Activated naive CD4-positive, alpha-beta T cell treated with anti-CD3 and anti-CD28 coated beads for 36 hours (primary cell): ENCODE measurements around the gene GNL3L. TPM values are rescaled to one million over a fixed set of nuclear protein-coding genes. Genes with fewer than 3 reads are reported as not detected.
"Not testable (repeated sequence)": the region's sequence is repeated elsewhere in the genome, so short reads cannot be mapped to it uniquely, and the experiment has no call there.

Experiments used
- CTCF ChIA-PET: fragments of 350-600 bp; sonication (Branson Sonifier 250); formaldehyde crosslinking; loops from one replicate; lab custom pipeline; 2021; ENCODE audit warnings: antibody characterized with exemption; lab: Charles Lee
- DNase-seq: peaks from one replicate; pipeline ENCODE4 v3.0.0-alpha.2; 2020
- H3K27ac Mint-ChIP-seq: one replicate; pipeline ENCODE4 v1.8.0; 2021; ENCODE audit warnings: mild to moderate bottlenecking, mixed read lengths
- H3K27me3 Mint-ChIP-seq: one replicate; pipeline ENCODE4 v1.8.0; 2021; ENCODE audit warnings: low read depth, mixed read lengths
- H3K36me3 Mint-ChIP-seq: one replicate; pipeline ENCODE4 v1.8.0; 2021; ENCODE audit warnings: low read depth, mixed read lengths
- H3K4me1 Mint-ChIP-seq: one replicate; pipeline ENCODE4 v1.8.0; 2021; ENCODE audit warnings: low read depth, mixed read lengths
- H3K4me3 Mint-ChIP-seq: one replicate; pipeline ENCODE4 v1.8.0; 2021; ENCODE audit warnings: mild to moderate bottlenecking, moderate library complexity, mixed read lengths
- H3K9me3 Mint-ChIP-seq: one replicate; pipeline ENCODE4 v1.8.0; 2021; ENCODE audit warnings: mixed read lengths
- intact Hi-C: fragments of 100-400 bp; cut with micrococcal nuclease; formaldehyde crosslinking; loops from one replicate; pipeline ENCODE4 v1.15.1; 2023
- total RNA-seq, 2 experiments: library from RNA; stranded (reverse); gene quantifications; one replicate each; pipeline ENCODE4 v1.2.3, GENCODE V29; 2021

GNL3L gene
- total RNA-seq, 2 experiments from 2014 or later, result 47.6 to 47.9 TPM

GRCh38 chrX:54496936-54497335 is 33.1 kb upstream of the GNL3L start:
- H3K4me3 Mint-ChIP-seq, result peak overlapping the region; percentile 60
- no peak overlapping the region for H3K27ac Mint-ChIP-seq
- H3K36me3 Mint-ChIP-seq, result no peaks in the 10 kb centered on the region
- peaks cover 1% of the 10 kb centered on the region for H3K4me1 Mint-ChIP-seq
- peaks cover 17% of the 10 kb centered on the region for H3K27me3 Mint-ChIP-seq
- CTCF ChIA-PET, result no interaction called here
- DNase-seq, result no peak
- H3K9me3 Mint-ChIP-seq, result no peaks in the 10 kb centered on the region
- intact Hi-C loops, result loop anchor here (2.0 kb wide), 1 partner anchor 34 kb away; the partner anchor contains the start of gene GNL3L

- Mint-ChIP-seq H3K36me3 (no peaks in the 10 kb centered on the region), H3K27ac (no peak overlapping the region), H3K4me1 (no peaks in the 10 kb centered on the region), H3K4me3 (no peak overlapping the region), H3K9me3 (peaks cover 3% of the 10 kb centered on the region), H3K27me3 (no peaks in the 10 kb centered on the region)
- CTCF ChIA-PET, result no interaction called here
- intact Hi-C loops, result no loop called here
- no peak for DNase-seq
These were observed 20.6 kb upstream of the GNL3L start for GRCh38 chrX:54509400-54509799.

GRCh38 chrX:54529151-54529550 is 868 bp upstream of the GNL3L start:
- CTCF ChIA-PET, result interaction anchor here (0.6 kb wide), 1 partner anchor 627 kb away, joined by 3 read pairs; no protein-coding TSS in a partner anchor
- intact Hi-C loops, result no loop called here
- H3K4me1 Mint-ChIP-seq, result peaks cover 25% of the 10 kb centered on the region

GRCh38 chrX:54530357-54530900 is 410 bp downstream of the GNL3L start:
- CTCF ChIA-PET, result no interaction called here
- Mint-ChIP-seq H3K27me3 (no peaks in the 10 kb centered on the region), H3K4me1 (peaks cover 31% of the 10 kb centered on the region), H3K27ac (peak overlapping the region; percentile 91), H3K9me3 (peaks cover 2% of the 10 kb centered on the region), H3K36me3 (peaks cover 24% of the 10 kb centered on the region), H3K4me3 (peak overlapping the region; percentile 90)
- intact Hi-C loops, result loop anchor here (1.0 to 2.0 kb wide), 7 partner anchors 34 to 486 kb away; partner anchors contain the start of genes FAM120C, FGD1, PHF8 and TSR2
- DNase-seq, result no peak

More at GRCh38 chrX:54529151-54529550, 868 bp upstream of the GNL3L start:
- H3K27ac Mint-ChIP-seq, result peak overlapping the region; percentile 98
- DNase-seq, result no peak
- no peaks in the 10 kb centered on the region for H3K27me3 Mint-ChIP-seq
- peaks cover 19% of the 10 kb centered on the region for H3K36me3 Mint-ChIP-seq
- H3K4me3 Mint-ChIP-seq, result peak overlapping the region; percentile 90
- peaks cover 2% of the 10 kb centered on the region for H3K9me3 Mint-ChIP-seq

GRCh38 chrX:54534271-54534670 is 4.3 kb downstream of the GNL3L start:
- peaks cover 31% of the 10 kb centered on the region for H3K4me1 Mint-ChIP-seq
- peak overlapping the region; percentile 7 for H3K4me3 Mint-ChIP-seq
- no peak overlapping the region for H3K27ac Mint-ChIP-seq
- no peaks in the 10 kb centered on the region for H3K27me3 Mint-ChIP-seq
- intact Hi-C loops, result no loop called here
- no peak for DNase-seq
- H3K9me3 Mint-ChIP-seq, result no peaks in the 10 kb centered on the region
- peaks cover 29% of the 10 kb centered on the region for H3K36me3 Mint-ChIP-seq
- CTCF ChIA-PET, result no interaction called here

GRCh38 chrX:54540289-54540688 is 10.3 kb downstream of the GNL3L start:
- no peaks in the 10 kb centered on the region for H3K27me3 Mint-ChIP-seq
- H3K4me3 Mint-ChIP-seq, result no peak overlapping the region
- intact Hi-C loops, result no loop called here
- no peak for DNase-seq
- H3K36me3 Mint-ChIP-seq, result peaks cover 34% of the 10 kb centered on the region
- no peak overlapping the region for H3K27ac Mint-ChIP-seq
- CTCF ChIA-PET, result no interaction called here
- peaks cover 2% of the 10 kb centered on the region for H3K4me1 Mint-ChIP-seq
- H3K9me3 Mint-ChIP-seq, result no peaks in the 10 kb centered on the region

GRCh38 chrX:54542239-54542638 is 12.2 kb downstream of the GNL3L start:
- H3K4me1 Mint-ChIP-seq, intact Hi-C loops, CTCF ChIA-PET, H3K27me3 Mint-ChIP-seq, H3K27ac Mint-ChIP-seq, H3K4me3 Mint-ChIP-seq, DNase-seq, H3K9me3 Mint-ChIP-seq: not testable (repeated sequence)
- H3K36me3 Mint-ChIP-seq, result peaks cover 33% of the 10 kb centered on the region

- CTCF ChIA-PET, result no interaction called here
- no peaks in the 10 kb centered on the region for H3K4me1 Mint-ChIP-seq
- H3K9me3 Mint-ChIP-seq, result no peaks in the 10 kb centered on the region
- H3K4me3 Mint-ChIP-seq, result no peak overlapping the region
- no peaks in the 10 kb centered on the region for H3K27me3 Mint-ChIP-seq
- H3K27ac Mint-ChIP-seq, result peak overlapping the region; percentile 24
- intact Hi-C loops, result no loop called here
- peaks cover 35% of the 10 kb centered on the region for H3K36me3 Mint-ChIP-seq
- no peak for DNase-seq
These were observed 20.8 kb downstream of the GNL3L start for GRCh38 chrX:54550821-54551220.

- intact Hi-C loops, result no loop called here
- DNase-seq, result no peak
- no peak overlapping the region for H3K27ac Mint-ChIP-seq
- H3K4me1 Mint-ChIP-seq, result no peaks in the 10 kb centered on the region
- peaks cover 39% of the 10 kb centered on the region for H3K36me3 Mint-ChIP-seq
- CTCF ChIA-PET, result no interaction called here
- no peaks in the 10 kb centered on the region for H3K9me3 Mint-ChIP-seq
- no peaks in the 10 kb centered on the region for H3K27me3 Mint-ChIP-seq
- H3K4me3 Mint-ChIP-seq, result no peak overlapping the region
These were observed 21.8 kb downstream of the GNL3L start for GRCh38 chrX:54551801-54552200.

- H3K4me1 Mint-ChIP-seq, H3K9me3 Mint-ChIP-seq, H3K27ac Mint-ChIP-seq, H3K4me3 Mint-ChIP-seq, intact Hi-C loops, CTCF ChIA-PET, H3K27me3 Mint-ChIP-seq, DNase-seq: not testable (repeated sequence)
- H3K36me3 Mint-ChIP-seq, result peaks cover 28% of the 10 kb centered on the region
These were observed 25.0 kb downstream of the GNL3L start for GRCh38 chrX:54555006-54555405.

GRCh38 chrX:54560411-54560810 is 30.4 kb downstream of the GNL3L start:
- no peak for DNase-seq
- CTCF ChIA-PET, result no interaction called here
- intact Hi-C loops, result no loop called here
- Mint-ChIP-seq H3K4me1 (no peaks in the 10 kb centered on the region), H3K27me3 (no peaks in the 10 kb centered on the region), H3K4me3 (no peak overlapping the region), H3K36me3 (peaks cover 36% of the 10 kb centered on the region), H3K27ac (no peak overlapping the region), H3K9me3 (no peaks in the 10 kb centered on the region)

GRCh38 chrX:54561622-54562021 is 31.6 kb downstream of the GNL3L start:
- intact Hi-C loops, result no loop called here
- CTCF ChIA-PET, result no interaction called here
- Mint-ChIP-seq H3K27me3 (no peaks in the 10 kb centered on the region), H3K4me1 (no peaks in the 10 kb centered on the region), H3K36me3 (peaks cover 35% of the 10 kb centered on the region), H3K9me3 (no peaks in the 10 kb centered on the region), H3K27ac (no peak overlapping the region), H3K4me3 (no peak overlapping the region)
- no peak for DNase-seq

- no peak for DNase-seq
- CTCF ChIA-PET, result no interaction called here
- Mint-ChIP-seq H3K4me1 (no peaks in the 10 kb centered on the region), H3K4me3 (no peak overlapping the region), H3K36me3 (peaks cover 43% of the 10 kb centered on the region), H3K27me3 (no peaks in the 10 kb centered on the region), H3K9me3 (peaks cover 5% of the 10 kb centered on the region), H3K27ac (no peak overlapping the region)
- intact Hi-C loops, result no loop called here
These were observed 34.9 kb downstream of the GNL3L start for GRCh38 chrX:54564936-54565335.
